ENCODE results near the gene PATL2.

PATL2 gene

GRCh38 chr15:44734839-44735481 lies 23.8 kb upstream of the PATL2 start:
- no peak overlapping the region for H3K27ac ChIP-seq
- TF ChIP-seq CTCF (IDR thresholded peaks at IDR 0.05) = no peak
- no peak for TF ChIP-seq ZFX (IDR thresholded peaks at IDR 0.05; ENCODE audit: borderline replicate concordance)

GRCh38 chr15:44729408-44730127 lies 18.4 kb upstream of the PATL2 start:
- TF ChIP-seq CTCF (IDR thresholded peaks at IDR 0.05) (no peak), ZFX (IDR thresholded peaks at IDR 0.05; ENCODE audit: borderline replicate concordance) (no peak)
- H3K27ac ChIP-seq = peak overlapping the region; percentile 95

GRCh38 chr15:44728576-44729407 lies 17.7 kb upstream of the PATL2 start:
- TF ChIP-seq ZFX (IDR thresholded peaks at IDR 0.05; ENCODE audit: borderline replicate concordance) (no peak), CTCF (IDR thresholded peaks at IDR 0.05) (no peak)
- peak overlapping the region; percentile 95 for H3K27ac ChIP-seq

GRCh38 chr15:44728232-44728575 lies 17.1 kb upstream of the PATL2 start:
- peak overlapping the region; percentile 95 for H3K27ac ChIP-seq

GRCh38 chr15:44727485-44728231 lies 16.5 kb upstream of the PATL2 start:
- no peak for TF ChIP-seq CTCF (IDR thresholded peaks at IDR 0.05)
- no peak for TF ChIP-seq ZFX (IDR thresholded peaks at IDR 0.05; ENCODE audit: borderline replicate concordance)
- H3K27ac ChIP-seq = peak overlapping the region; percentile 95

- H3K27ac ChIP-seq = no peak overlapping the region
- TF ChIP-seq ZFX (IDR thresholded peaks at IDR 0.05; ENCODE audit: borderline replicate concordance) = no peak
- no peak for TF ChIP-seq CTCF (IDR thresholded peaks at IDR 0.05)
Measured at GRCh38 chr15:44726568-44727484, 15.7 kb upstream of the PATL2 start.
